HCT116 (cell line): Measurements from ENCODE around the gene NDUFV3.

Source experiments
- CTCF ChIP-seq, 3 experiments: fragments of 200-600 bp in 1 of 3; sonication (generic) in 1 of 3; IDR thresholded peaks in 2 of 3; conservative IDR thresholded peaks in 1 of 3; 2 replicates each; pipeline ENCODE4 v1.5.1; 2012 to 2017; ENCODE audit warnings: low read depth in 2 of 3, low read length in 2 of 3, antibody characterized with exemption in 1 of 3, borderline replicate concordance in 1 of 3, control low read depth in 1 of 3, mild to moderate bottlenecking in 1 of 3, mixed read lengths in 1 of 3, mixed run types in 1 of 3, moderate library complexity in 1 of 3; ENCODE audit not compliant: insufficient read depth in 1 of 3
- EZH2 ChIP-seq: fragments of 200-600 bp; sonication (generic); IDR thresholded peaks from 2 replicates; pipeline ENCODE4 v1.6.1; 2017; ENCODE audit warnings: antibody characterized with exemption, mixed run types
- FOSL1 ChIP-seq: IDR thresholded peaks from 2 replicates; pipeline ENCODE4 v1.6.1; 2012; ENCODE audit warnings: low read depth
- JUND ChIP-seq: IDR thresholded peaks from 2 replicates; pipeline ENCODE4 v1.6.1; 2012
- MAX ChIP-seq: IDR thresholded peaks from 2 replicates; pipeline ENCODE4 v1.6.1; 2012
- POLR2A ChIP-seq: IDR thresholded peaks from 2 replicates; pipeline ENCODE4 v1.7.0; 2011; ENCODE audit warnings: borderline replicate concordance; ENCODE audit not compliant: insufficient read depth, insufficient read length; ENCODE audit errors: extremely low read depth
- POLR2AphosphoS5 ChIP-seq: IDR thresholded peaks from 2 replicates; pipeline ENCODE4 v1.6.1; 2011; ENCODE audit warnings: mild to moderate bottlenecking, low read depth, low read length, moderate library complexity
- SIN3A ChIP-seq: IDR thresholded peaks from 2 replicates; pipeline ENCODE4 v1.6.1; 2012; ENCODE audit warnings: low read depth
- ZFX ChIP-seq: fragments of 450-650 bp; IDR thresholded peaks from 2 replicates; pipeline ENCODE4 v1.6.1; 2017

DNA sequence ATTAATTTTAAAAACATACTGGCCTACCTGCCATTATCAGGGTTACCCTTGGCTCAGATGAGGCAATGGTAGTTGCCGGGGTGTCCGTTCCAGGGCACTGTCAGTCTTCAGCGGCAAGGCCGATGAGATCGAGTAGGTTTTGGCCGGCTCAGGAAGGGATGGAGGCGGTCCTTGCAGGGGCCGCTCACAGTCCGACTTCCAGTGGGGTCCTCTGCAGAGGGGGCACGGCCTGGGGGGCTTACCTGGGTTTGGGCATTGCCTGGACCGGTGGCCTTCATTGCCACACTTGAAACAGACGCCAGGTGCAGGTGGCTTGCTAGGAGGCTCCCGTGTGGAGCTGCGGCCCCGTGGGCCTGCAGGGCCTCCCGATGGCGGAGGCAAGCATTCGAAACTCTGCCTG, 29.8 kb downstream of the NDUFV3 start:
- TF ChIP-seq POLR2A, result no peak
- no peak for TF ChIP-seq SIN3A
- TF ChIP-seq CTCF (IDR thresholded peaks at IDR 0.05 in 2 of 3, conservative IDR thresholded peaks at IDR 0.05 in 1 of 3; ENCODE audit: borderline replicate concordance in 1 of 3, insufficient read depth in 1 of 3, low read depth in 2 of 3, low read length in 2 of 3), result no peak
- TF ChIP-seq FOSL1, result no peak
- no peak for TF ChIP-seq ZFX
- TF ChIP-seq POLR2AphosphoS5, result no peak
- TF ChIP-seq EZH2, result no peak
- no peak for TF ChIP-seq MAX
- no peak for TF ChIP-seq JUND
